Middle frontal gyrus (tissue), 1 donor: ENCODE results near the gene DENND5A.
"Not testable (repeated sequence)": the region's sequence is repeated elsewhere in the genome, so short reads cannot be mapped to it uniquely, and the experiment has no call there.

Source experiments
- DNase-seq: peaks from one replicate; pipeline ENCODE4 v3.0.0-alpha.2; 2015; ENCODE audit warnings: low spot score; ENCODE audit errors: extremely low spot score

DENND5A gene

GRCh38 chr11:9266132-9266736, 1.1 kb upstream of the DENND5A start:
- no peak for DNase-seq

- DNase-seq = no peak
Observed at GRCh38 chr11:9264316-9265210, 587 bp downstream of the DENND5A start.

- DNase-seq = no peak
Observed at GRCh38 chr11:9263840-9264315, 1.3 kb downstream of the DENND5A start.

GRCh38 chr11:9260838-9261146, 4.4 kb downstream of the DENND5A start:
- not testable (repeated sequence) for DNase-seq

GRCh38 chr11:9259981-9260837, 4.9 kb downstream of the DENND5A start:
- DNase-seq = no peak

GRCh38 chr11:9258279-9258678, 6.9 kb downstream of the DENND5A start:
- not testable (repeated sequence) for DNase-seq

GRCh38 chr11:9254416-9254815, 10.7 kb downstream of the DENND5A start:
- no peak for DNase-seq

- no peak for DNase-seq
Observed at GRCh38 chr11:9253086-9253485, 12.1 kb downstream of the DENND5A start.

GRCh38 chr11:9251311-9251710, 13.8 kb downstream of the DENND5A start:
- DNase-seq = no peak

GRCh38 chr11:9250139-9250582, 15.0 kb downstream of the DENND5A start:
- no peak for DNase-seq

GRCh38 chr11:9249252-9249651, 15.9 kb downstream of the DENND5A start:
- no peak for DNase-seq

GRCh38 chr11:9247863-9248262, 17.3 kb downstream of the DENND5A start:
- DNase-seq = no peak

GRCh38 chr11:9236242-9236641, 28.9 kb downstream of the DENND5A start:
- DNase-seq = not testable (repeated sequence)

GRCh38 chr11:9232482-9232881, 32.7 kb downstream of the DENND5A start:
- DNase-seq = no peak

- DNase-seq = peak; percentile 71
Observed at GRCh38 chr11:9231848-9232177, 33.3 kb downstream of the DENND5A start.

- DNase-seq = no peak
Observed at GRCh38 chr11:9230296-9230695, 34.9 kb downstream of the DENND5A start.

- no peak for DNase-seq
Observed at GRCh38 chr11:9228091-9228490, 37.1 kb downstream of the DENND5A start.

GRCh38 chr11:9225748-9226298, 39.3 kb downstream of the DENND5A start:
- no peak for DNase-seq

GRCh38 chr11:9222654-9223053, 42.5 kb downstream of the DENND5A start:
- DNase-seq = no peak

GRCh38 chr11:9220853-9221252, 44.3 kb downstream of the DENND5A start:
- DNase-seq = not testable (repeated sequence)

GRCh38 chr11:9219572-9219971, 45.6 kb downstream of the DENND5A start:
- no peak for DNase-seq

GRCh38 chr11:9219115-9219514, 46.0 kb downstream of the DENND5A start:
- no peak for DNase-seq
